Parathyroid adenoma (tissue), 2 donors: ENCODE data around the gene H19.

ENCODE experiments used
- H2AFZ ChIP-seq: fragments of 300-600 bp; sonication (generic); one replicate; pipeline ENCODE4 v1.7.0; 2017; ENCODE audit warnings: antibody characterized with exemption, mild to moderate bottlenecking
- H3K27ac ChIP-seq: fragments of 300-600 bp; sonication (generic); one replicate; pipeline ENCODE4 v1.7.0; 2017
- H3K27me3 ChIP-seq: fragments of 300-600 bp; sonication (generic); one replicate; pipeline ENCODE4 v1.7.0; 2017; ENCODE audit warnings: low read length; ENCODE audit not compliant: control insufficient read depth, insufficient read depth
- H3K36me3 ChIP-seq: fragments of 300-600 bp; sonication (generic); one replicate; pipeline ENCODE4 v1.7.0; 2017; ENCODE audit warnings: low read length; ENCODE audit not compliant: control insufficient read depth, insufficient read depth
- H3K4me1 ChIP-seq: fragments of 300-600 bp; sonication (generic); one replicate; pipeline ENCODE4 v1.7.0; 2017; ENCODE audit warnings: control low read depth
- H3K4me2 ChIP-seq: fragments of 300-600 bp; sonication (generic); one replicate; pipeline ENCODE4 v1.7.0; 2017; ENCODE audit warnings: low read length
- H3K4me3 ChIP-seq: fragments of 300-600 bp; sonication (generic); one replicate; pipeline ENCODE4 v1.7.0; 2017; ENCODE audit warnings: low read depth, low read length
- H3K79me2 ChIP-seq: fragments of 300-600 bp; sonication (generic); one replicate; pipeline ENCODE4 v1.7.0; 2017; ENCODE audit warnings: control low read depth
- H3K9ac ChIP-seq: fragments of 300-600 bp; sonication (generic); one replicate; pipeline ENCODE4 v1.7.0; 2017; ENCODE audit warnings: mild to moderate bottlenecking
- H3K9me3 ChIP-seq: fragments of 300-600 bp; sonication (generic); one replicate; pipeline ENCODE4 v1.7.0; 2017; ENCODE audit warnings: low read length; ENCODE audit not compliant: control insufficient read depth
- TF ChIP-seq, protein P1 (sequence below): fragments of 300-600 bp; sonication (generic); IDR thresholded peaks from one replicate; pipeline ENCODE4 v1.7.0; 2017; ENCODE audit warnings: antibody characterized with exemption, mild to moderate bottlenecking
- donor health status: primary hyperparathyroidism.

H19 gene

DNA sequence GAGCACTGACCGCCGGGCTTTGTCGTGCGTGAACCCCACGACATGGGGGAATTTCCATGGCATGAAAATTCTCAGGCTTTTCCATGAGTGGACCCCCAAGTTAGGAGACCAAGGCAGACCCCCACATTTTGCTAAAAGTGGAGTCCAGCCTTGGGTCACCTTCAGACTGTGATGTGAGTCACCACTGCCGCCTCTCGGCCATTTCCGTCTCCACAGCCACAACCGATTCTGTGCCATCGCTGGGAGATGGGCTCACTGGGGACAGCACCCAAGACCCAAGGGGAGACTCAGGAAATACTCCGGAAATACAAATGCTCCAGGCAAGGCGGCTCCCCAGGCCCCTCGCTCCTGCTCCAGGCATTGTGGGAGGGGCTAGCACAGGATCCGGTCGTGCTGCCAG lies 1.2 kb upstream of the H19 start:
- Histone ChIP-seq H2AFZ (no peak overlapping the region), H3K27me3 (no peaks in the 10 kb centered on the region), H3K9ac (no peak overlapping the region), H3K9me3 (no peaks in the 10 kb centered on the region), H3K4me2 (no peak overlapping the region), H3K4me3 (no peak overlapping the region), H3K79me2 (no peaks in the 10 kb centered on the region), H3K36me3 (no peaks in the 10 kb centered on the region), H3K27ac (no peak overlapping the region), H3K4me1 (no peaks in the 10 kb centered on the region)
- TF ChIP-seq, protein P1, sequence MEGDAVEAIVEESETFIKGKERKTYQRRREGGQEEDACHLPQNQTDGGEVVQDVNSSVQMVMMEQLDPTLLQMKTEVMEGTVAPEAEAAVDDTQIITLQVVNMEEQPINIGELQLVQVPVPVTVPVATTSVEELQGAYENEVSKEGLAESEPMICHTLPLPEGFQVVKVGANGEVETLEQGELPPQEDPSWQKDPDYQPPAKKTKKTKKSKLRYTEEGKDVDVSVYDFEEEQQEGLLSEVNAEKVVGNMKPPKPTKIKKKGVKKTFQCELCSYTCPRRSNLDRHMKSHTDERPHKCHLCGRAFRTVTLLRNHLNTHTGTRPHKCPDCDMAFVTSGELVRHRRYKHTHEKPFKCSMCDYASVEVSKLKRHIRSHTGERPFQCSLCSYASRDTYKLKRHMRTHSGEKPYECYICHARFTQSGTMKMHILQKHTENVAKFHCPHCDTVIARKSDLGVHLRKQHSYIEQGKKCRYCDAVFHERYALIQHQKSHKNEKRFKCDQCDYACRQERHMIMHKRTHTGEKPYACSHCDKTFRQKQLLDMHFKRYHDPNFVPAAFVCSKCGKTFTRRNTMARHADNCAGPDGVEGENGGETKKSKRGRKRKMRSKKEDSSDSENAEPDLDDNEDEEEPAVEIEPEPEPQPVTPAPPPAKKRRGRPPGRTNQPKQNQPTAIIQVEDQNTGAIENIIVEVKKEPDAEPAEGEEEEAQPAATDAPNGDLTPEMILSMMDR, result no peak

- Histone ChIP-seq H3K79me2 (no peaks in the 10 kb centered on the region), H3K9me3 (no peaks in the 10 kb centered on the region), H3K4me1 (no peaks in the 10 kb centered on the region), H2AFZ (no peak overlapping the region), H3K27ac (no peak overlapping the region), H3K9ac (no peak overlapping the region), H3K36me3 (no peaks in the 10 kb centered on the region), H3K4me3 (no peak overlapping the region), H3K27me3 (no peaks in the 10 kb centered on the region), H3K4me2 (no peak overlapping the region)
- TF ChIP-seq, protein P1, result no peak
Observed at GRCh38 chr11:1998290-1998689, 648 bp upstream of the H19 start.

GRCh38 chr11:1994121-1994520 lies 3.5 kb downstream of the H19 start:
- H3K4me1 ChIP-seq, result no peaks in the 10 kb centered on the region
- no peak overlapping the region for H3K9ac ChIP-seq
- H3K27ac ChIP-seq, result no peak overlapping the region

GRCh38 chr11:1992111-1992510 lies 5.5 kb downstream of the H19 start:
- no peaks in the 10 kb centered on the region for H3K36me3 ChIP-seq
- H3K9ac ChIP-seq, result no peak overlapping the region
- no peaks in the 10 kb centered on the region for H3K27me3 ChIP-seq
- H3K79me2 ChIP-seq, result no peaks in the 10 kb centered on the region
- H2AFZ ChIP-seq, result no peak overlapping the region
- TF ChIP-seq, protein P1, result no peak
- no peak overlapping the region for H3K27ac ChIP-seq
- no peak overlapping the region for H3K4me3 ChIP-seq
- no peaks in the 10 kb centered on the region for H3K9me3 ChIP-seq
- no peaks in the 10 kb centered on the region for H3K4me1 ChIP-seq
- no peak overlapping the region for H3K4me2 ChIP-seq

More at GRCh38 chr11:1994121-1994520, 3.5 kb downstream of the H19 start:
- Histone ChIP-seq H3K27me3 (no peaks in the 10 kb centered on the region), H3K79me2 (no peaks in the 10 kb centered on the region), H3K4me3 (no peak overlapping the region), H3K9me3 (no peaks in the 10 kb centered on the region), H2AFZ (no peak overlapping the region), H3K36me3 (no peaks in the 10 kb centered on the region), H3K4me2 (no peak overlapping the region)
- TF ChIP-seq, protein P1, result no peak

- H3K27ac ChIP-seq, result no peak overlapping the region
- H3K27me3 ChIP-seq, result no peaks in the 10 kb centered on the region
- H2AFZ ChIP-seq, result no peak overlapping the region
- no peaks in the 10 kb centered on the region for H3K9me3 ChIP-seq
- H3K4me3 ChIP-seq, result no peak overlapping the region
- TF ChIP-seq, protein P1, result no peak
- H3K4me2 ChIP-seq, result no peak overlapping the region
- H3K4me1 ChIP-seq, result no peaks in the 10 kb centered on the region
- no peaks in the 10 kb centered on the region for H3K79me2 ChIP-seq
- no peak overlapping the region for H3K9ac ChIP-seq
- no peaks in the 10 kb centered on the region for H3K36me3 ChIP-seq
Observed at GRCh38 chr11:1990872-1991578, 6.6 kb downstream of the H19 start.
